Measurements from ENCODE around the gene LTF. TPM values are rescaled to one million over a fixed set of nuclear protein-coding genes. Genes with fewer than 3 reads are reported as not detected.
"Not testable (repeated sequence)": the region's sequence is repeated elsewhere in the genome, so short reads cannot be mapped to it uniquely, and the experiment has no call there.

The LTF gene
- total RNA-seq, 6 experiments from 2014 or later: 0.19 to 3.6 (median 2.0) TPM

DNA sequence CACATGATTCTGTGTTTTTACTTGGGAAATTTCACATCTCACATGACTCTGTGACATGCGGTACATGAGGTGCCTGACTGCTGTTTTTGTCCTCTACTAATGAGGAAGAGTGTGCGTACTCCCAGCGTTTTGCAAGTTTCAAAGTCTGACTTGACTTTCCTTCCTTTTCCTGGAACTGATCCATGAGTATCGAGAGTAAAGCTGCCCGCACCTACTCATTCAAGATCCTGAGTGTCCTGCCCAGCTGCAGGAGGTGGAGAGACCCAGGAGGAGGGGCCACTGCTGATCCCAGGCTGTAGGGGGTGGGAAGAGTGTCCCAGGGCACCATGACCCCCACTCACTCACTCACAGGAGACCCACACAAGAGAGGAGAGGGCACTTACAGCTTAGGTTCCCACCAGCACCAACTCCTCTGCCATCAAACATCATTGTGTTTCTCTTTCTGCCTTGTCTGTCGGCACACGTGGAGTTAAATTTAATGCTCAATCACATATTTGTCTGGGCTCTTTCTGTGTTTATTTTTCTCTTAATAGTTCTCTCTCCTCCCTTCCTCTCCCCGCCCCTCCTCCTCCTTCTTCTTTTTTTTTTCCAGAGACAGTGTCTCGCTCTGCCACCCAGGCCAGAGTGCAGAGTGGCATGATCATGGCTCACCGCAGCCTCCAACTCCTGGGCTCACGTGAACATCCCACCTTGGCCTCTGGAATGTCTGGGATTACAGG is 59.2 kb downstream of the LTF start:
- H3K36me3 ChIP-seq: no peaks in the 10 kb centered on the region
- H3K27me3 ChIP-seq: no peaks in the 10 kb centered on the region
- WGBS (ENCODE audit: insufficient coverage, low coverage, low lambda C conversion rate, missing lambda C conversion rate): 22% methylated on average over 10 of the region's 11 CpGs
- H3K9me3 ChIP-seq: no peaks in the 10 kb centered on the region
- H3K4me1 ChIP-seq: peaks cover 0 to 14% (median 6%) of the 10 kb centered on the region in 4 donors
- no peak for TF ChIP-seq POLR2A (IDR thresholded peaks at IDR 0.05)
- TF ChIP-seq, protein P1, sequence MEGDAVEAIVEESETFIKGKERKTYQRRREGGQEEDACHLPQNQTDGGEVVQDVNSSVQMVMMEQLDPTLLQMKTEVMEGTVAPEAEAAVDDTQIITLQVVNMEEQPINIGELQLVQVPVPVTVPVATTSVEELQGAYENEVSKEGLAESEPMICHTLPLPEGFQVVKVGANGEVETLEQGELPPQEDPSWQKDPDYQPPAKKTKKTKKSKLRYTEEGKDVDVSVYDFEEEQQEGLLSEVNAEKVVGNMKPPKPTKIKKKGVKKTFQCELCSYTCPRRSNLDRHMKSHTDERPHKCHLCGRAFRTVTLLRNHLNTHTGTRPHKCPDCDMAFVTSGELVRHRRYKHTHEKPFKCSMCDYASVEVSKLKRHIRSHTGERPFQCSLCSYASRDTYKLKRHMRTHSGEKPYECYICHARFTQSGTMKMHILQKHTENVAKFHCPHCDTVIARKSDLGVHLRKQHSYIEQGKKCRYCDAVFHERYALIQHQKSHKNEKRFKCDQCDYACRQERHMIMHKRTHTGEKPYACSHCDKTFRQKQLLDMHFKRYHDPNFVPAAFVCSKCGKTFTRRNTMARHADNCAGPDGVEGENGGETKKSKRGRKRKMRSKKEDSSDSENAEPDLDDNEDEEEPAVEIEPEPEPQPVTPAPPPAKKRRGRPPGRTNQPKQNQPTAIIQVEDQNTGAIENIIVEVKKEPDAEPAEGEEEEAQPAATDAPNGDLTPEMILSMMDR (IDR thresholded peaks at IDR 0.05): no peak
- intact Hi-C loops (cut with DNase I): no loop called here
- H3K27ac ChIP-seq: peak overlapping the region; percentile 30 to 83 (median 49)
- peak; percentile 61 to 68 (median 68) for ATAC-seq
- no peak overlapping the region for H3K4me3 ChIP-seq
- DNase-seq: peak in 1 of 3 donors; percentile 57

DNA sequence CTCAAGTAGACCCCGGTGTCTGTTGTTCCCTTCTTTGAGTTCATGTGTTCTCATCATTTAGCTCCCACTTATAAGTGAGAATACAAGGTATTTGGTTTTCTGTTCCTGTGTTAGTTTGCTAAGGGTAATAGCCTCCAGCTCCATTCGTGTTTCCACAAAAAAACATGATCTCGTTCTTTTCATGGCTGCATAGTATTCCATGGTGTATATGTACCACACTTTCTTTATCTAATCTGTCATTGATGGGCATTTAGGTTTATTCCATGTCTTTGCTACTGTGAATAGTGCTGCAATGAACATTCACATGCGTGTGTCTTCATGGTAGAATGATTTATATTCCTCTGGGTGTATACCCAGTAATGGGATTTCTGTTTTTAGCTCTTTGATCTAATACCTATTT is 61.8 kb downstream of the LTF start:
- H3K27me3 ChIP-seq; intact Hi-C loops (cut with DNase I); H3K27ac ChIP-seq; H3K9me3 ChIP-seq; H3K4me3 ChIP-seq; H3K36me3 ChIP-seq; ATAC-seq; DNase-seq: not testable (repeated sequence)
- WGBS (ENCODE audit: insufficient coverage, low coverage, low lambda C conversion rate, missing lambda C conversion rate): 76% methylated on average over 4 of the region's 4 CpGs
- peaks cover 0 to 14% (median 6%) of the 10 kb centered on the region in 4 donors for H3K4me1 ChIP-seq

DNA sequence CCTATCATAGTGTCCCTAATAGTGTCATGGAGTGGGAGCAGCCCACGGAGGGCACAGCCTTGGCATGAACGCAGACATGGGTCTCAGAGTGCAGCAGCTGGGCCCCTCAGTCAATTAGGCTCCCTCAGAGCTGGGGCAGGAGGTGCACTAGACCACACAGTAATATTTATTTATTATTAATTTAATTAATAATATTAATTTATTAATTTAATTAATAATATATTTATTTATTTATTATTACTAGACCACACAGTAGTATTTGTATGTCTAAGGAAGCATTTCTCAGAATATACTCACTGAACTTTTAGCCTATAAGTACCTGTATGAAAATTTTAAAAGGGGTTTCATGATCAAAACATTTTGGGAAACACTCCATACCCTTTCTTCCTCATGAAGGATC is 63.1 kb downstream of the LTF start:
- TF ChIP-seq POLR2A (IDR thresholded peaks at IDR 0.05): no peak
- TF ChIP-seq, protein P1 (IDR thresholded peaks at IDR 0.05): no peak
- Histone ChIP-seq H3K9me3 (no peaks in the 10 kb centered on the region), H3K27me3 (no peaks in the 10 kb centered on the region), H3K4me1 (peaks cover 0 to 14% (median 6%) of the 10 kb centered on the region in 4 donors), H3K27ac (no peak overlapping the region), H3K36me3 (no peaks in the 10 kb centered on the region), H3K4me3 (no peak overlapping the region)
- intact Hi-C loops (cut with DNase I): no loop called here
- DNase-seq: no peak
- WGBS (ENCODE audit: insufficient coverage, low coverage, low lambda C conversion rate, missing lambda C conversion rate): no CpG with 5 or more reads among the region's 2 CpGs
- no peak for ATAC-seq

DNA sequence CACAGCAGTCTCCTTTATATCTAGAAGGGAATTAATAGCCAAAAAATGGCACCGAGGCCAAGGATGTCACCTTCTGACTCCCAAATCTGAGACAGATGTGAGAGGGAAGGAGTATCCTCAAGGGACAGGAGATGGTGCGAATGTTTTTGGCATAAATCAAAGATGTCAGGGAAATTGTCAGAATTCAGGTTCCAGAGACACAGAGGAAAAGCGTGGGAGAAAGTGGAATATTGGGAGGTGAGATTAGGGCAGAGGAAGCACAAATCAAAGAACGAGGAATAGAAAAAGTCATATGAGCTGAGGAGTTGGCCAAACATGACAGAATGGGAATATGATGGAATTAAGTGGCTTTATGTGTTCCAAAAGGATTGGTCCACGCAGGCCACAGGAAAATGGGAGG is 63.9 kb downstream of the LTF start:
- H3K27ac ChIP-seq: no peak overlapping the region
- H3K27me3 ChIP-seq: no peaks in the 10 kb centered on the region
- H3K4me1 ChIP-seq: peaks cover 0 to 13% (median 6%) of the 10 kb centered on the region in 4 donors
- WGBS (ENCODE audit: insufficient coverage, low coverage, low lambda C conversion rate, missing lambda C conversion rate): 71% methylated on average over 5 of the region's 5 CpGs
- H3K4me3 ChIP-seq: no peak overlapping the region
- no peak for DNase-seq
- no peak for ATAC-seq
- intact Hi-C loops (cut with DNase I): no loop called here
- no peaks in the 10 kb centered on the region for H3K9me3 ChIP-seq
- TF ChIP-seq, protein P1 (IDR thresholded peaks at IDR 0.05): no peak
- no peak for TF ChIP-seq POLR2A (IDR thresholded peaks at IDR 0.05)
- no peaks in the 10 kb centered on the region for H3K36me3 ChIP-seq

DNA sequence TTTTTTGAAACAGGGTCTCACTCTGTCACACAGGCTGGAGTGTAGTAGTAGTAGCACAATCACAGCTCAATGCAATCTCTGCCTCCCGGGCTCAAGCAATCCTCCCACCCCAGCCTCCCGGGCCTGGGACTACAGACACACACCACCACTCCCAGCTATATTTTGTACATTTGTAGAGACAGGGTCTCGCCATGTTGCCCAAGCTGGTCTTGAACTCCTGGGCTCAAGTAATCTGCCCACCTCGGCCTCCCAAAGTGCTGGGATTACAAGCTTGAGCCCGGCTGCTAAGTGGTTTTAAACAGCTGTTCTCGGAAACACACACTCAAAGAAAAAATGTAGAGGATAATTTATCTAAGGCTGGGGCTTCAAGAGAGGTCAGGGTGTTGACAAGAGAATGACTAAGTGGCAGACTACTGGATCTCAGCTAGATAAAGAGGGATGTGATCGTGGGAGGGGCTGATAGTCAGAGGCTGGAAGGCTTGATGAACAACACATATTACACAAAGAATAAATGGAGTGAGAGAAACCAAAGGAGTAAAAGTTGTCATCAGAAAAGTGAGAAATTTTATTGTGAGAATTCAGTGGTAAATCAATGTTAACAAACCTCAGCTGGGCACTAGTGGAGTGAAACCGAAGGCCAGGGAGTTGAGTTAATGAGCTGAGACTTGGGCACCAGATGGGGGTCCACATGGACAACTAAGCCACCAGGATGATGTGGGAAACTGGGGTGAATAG is 64.5 kb downstream of the LTF start:
- Histone ChIP-seq H3K9me3 (no peaks in the 10 kb centered on the region), H3K4me1 (peaks cover 0 to 6% (median 2%) of the 10 kb centered on the region in 4 donors), H3K27ac (no peak overlapping the region), H3K4me3 (no peak overlapping the region), H3K27me3 (no peaks in the 10 kb centered on the region), H3K36me3 (no peaks in the 10 kb centered on the region)
- DNase-seq: no peak
- ATAC-seq: no peak
- intact Hi-C loops (cut with DNase I): no loop called here
- WGBS (ENCODE audit: insufficient coverage, low coverage, low lambda C conversion rate, missing lambda C conversion rate): 66% methylated on average over 7 of the region's 8 CpGs
- no peak for TF ChIP-seq POLR2A (IDR thresholded peaks at IDR 0.05)
- TF ChIP-seq, protein P1 (IDR thresholded peaks at IDR 0.05): no peak

All from right lobe of liver (tissue), 6 donors.